ENCODE measurements around the gene PNCK.
A peak's percentile ranks its signal among the peaks of the same experiment; 100 is the strongest.

PNCK gene

DNA sequence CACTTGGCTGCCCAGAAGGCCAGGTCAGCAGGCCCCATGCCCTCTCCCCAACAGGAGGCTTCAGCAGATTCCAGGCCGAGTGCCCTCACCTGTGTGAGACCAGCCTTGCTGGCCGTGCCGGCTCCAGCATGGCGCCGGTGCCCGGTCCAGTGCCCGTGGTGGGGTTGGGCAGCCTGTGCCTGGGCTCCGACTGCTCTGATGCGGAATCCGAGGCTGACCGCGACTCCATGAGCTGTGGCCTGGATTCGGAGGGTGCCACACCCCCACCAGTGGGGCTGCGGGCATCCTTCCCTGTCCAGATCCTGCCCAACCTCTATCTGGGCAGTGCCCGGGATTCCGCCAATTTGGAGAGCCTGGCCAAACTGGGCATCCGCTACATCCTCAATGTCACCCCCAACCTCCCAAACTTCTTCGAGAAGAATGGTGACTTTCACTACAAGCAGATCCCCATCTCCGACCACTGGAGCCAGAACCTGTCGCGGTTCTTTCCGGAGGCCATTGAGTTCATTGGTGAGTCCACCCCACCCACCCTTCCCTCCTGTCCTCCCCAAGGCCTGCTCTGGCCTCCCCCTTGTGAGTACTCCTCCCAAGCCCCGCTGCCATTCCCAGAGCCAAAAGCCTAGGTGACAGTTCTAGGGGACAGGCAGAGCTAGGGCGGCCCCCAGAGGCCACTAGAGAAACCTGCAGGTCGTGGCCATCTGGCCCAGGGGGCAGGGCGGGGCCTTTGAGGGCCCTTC, 24.3 kb downstream of the PNCK start:
- Histone ChIP-seq H3K4me1 (ENCODE audit: insufficient read depth, insufficient read length) (no peaks in the 10 kb centered on the region), H3K4me3 (ENCODE audit: insufficient read length, low read depth) (no peak overlapping the region), H3K9ac (ENCODE audit: insufficient read length, low read depth) (no peak overlapping the region), H3K9me3 (ENCODE audit: insufficient read depth, low read length) (no peaks in the 10 kb centered on the region), H3K36me3 (ENCODE audit: insufficient read depth, insufficient read length, low read length) (no peaks in the 10 kb centered on the region), H3K27me3 (ENCODE audit: insufficient read depth, insufficient read length) (peaks cover 48% of the 10 kb centered on the region)
- TF ChIP-seq ZNF274 (IDR thresholded peaks at IDR 0.05; ENCODE audit: low read depth, low read length), result no peak
- no peak for TF ChIP-seq SUZ12 (IDR thresholded peaks at IDR 0.05; ENCODE audit: extremely low read depth, insufficient read depth, insufficient read length)
- no peak for TF ChIP-seq YY1 (IDR thresholded peaks at IDR 0.05; ENCODE audit: insufficient read depth, insufficient read length)
- DNase-seq (ENCODE audit: low read depth, low spot score), result no peak

DNA sequence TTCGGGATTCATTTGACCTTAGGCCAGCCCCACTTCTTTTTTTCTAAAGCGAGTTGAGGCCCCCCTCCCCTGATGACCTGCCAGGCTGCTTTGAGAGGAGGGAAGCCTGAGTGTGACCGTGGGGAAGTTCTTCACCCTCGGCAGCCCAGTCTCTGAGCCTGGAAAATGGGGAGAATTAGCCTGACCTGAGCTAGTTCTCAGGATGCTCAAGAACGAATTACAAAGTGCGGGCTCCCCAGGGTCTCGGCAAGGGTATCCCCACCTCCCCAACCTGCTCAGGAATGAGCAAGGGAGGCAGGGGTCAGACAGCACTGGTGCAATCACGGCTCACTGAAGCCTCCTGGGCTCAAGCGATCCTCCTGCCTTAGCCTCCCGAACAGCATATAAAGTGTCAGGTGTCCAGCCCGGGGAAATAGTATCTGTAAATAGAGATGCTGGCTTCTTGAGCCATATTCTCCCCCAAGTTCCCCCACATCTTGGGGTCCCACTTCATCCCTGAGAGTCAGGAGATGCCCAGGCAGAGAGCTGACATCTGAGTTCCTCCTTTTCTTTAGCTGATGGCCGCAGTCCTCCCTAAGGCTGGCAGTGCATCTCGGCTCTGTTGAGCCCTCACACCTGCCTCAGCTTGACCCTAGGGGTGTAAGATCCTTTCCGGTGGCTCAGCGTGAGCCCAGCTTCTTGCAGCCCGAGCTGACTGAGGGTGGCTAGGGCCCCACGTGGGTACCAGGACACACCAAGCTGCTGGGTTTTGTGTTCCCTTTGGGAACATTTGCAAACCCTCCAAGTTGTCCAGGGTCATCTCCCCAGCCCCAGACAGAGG, 25.0 kb downstream of the PNCK start:
- no peak for DNase-seq (ENCODE audit: low read depth, low spot score)
- H3K27me3 ChIP-seq (ENCODE audit: insufficient read depth, insufficient read length), result peaks cover 53% of the 10 kb centered on the region

DNA sequence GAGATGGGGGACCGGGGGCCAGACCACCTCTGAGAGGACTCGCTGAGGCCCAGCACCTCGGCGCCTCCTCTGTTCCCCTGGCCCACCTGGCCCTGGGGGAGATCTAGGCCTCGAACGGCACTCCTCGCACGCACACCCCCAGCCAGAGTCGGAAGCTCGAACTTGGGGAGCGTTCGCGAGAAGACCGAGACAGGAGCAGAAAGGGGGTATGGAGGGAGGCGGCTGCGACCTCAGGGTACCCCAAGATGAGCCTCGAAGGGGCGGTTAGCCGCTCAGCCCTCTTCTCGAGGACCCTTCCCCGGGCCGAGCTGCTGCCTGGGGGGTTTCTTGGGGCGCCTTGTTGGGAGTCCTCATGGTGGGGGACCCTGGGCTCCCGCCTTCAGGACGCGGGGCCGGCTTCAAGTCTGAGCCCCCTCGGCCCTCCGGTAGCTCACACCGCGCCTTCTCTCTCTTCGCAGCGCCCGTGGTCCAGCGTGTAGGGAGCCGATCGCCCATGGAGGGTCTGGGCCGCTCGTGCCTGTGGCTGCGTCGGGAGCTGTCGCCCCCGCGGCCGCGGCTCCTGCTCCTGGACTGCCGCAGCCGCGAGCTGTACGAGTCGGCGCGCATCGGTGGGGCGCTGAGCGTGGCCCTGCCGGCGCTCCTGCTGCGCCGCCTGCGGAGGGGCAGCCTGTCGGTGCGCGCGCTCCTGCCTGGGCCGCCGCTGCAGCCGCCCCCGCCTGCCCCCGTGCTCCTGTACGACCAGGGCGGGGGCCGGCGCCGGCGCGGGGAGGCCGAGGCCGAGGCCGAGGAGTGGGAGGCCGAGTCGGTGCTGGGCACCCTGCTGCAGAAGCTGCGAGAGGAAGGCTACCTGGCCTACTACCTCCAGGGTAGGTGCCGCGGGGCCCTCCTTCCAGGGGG, 25.9 kb downstream of the PNCK start:
- TF ChIP-seq YY1 (IDR thresholded peaks at IDR 0.05; ENCODE audit: insufficient read depth, insufficient read length), result no peak
- TF ChIP-seq ZNF274 (IDR thresholded peaks at IDR 0.05; ENCODE audit: low read depth, low read length), result no peak
- TF ChIP-seq SUZ12 (IDR thresholded peaks at IDR 0.05; ENCODE audit: extremely low read depth, insufficient read depth, insufficient read length), result no peak
- Histone ChIP-seq H3K9me3 (ENCODE audit: insufficient read depth, low read length) (no peaks in the 10 kb centered on the region), H3K4me3 (ENCODE audit: insufficient read length, low read depth) (no peak overlapping the region), H3K4me1 (ENCODE audit: insufficient read depth, insufficient read length) (no peaks in the 10 kb centered on the region), H3K27me3 (ENCODE audit: insufficient read depth, insufficient read length) (peaks cover 62% of the 10 kb centered on the region), H3K9ac (ENCODE audit: insufficient read length, low read depth) (peak overlapping the region; percentile 32), H3K36me3 (ENCODE audit: insufficient read depth, insufficient read length, low read length) (no peaks in the 10 kb centered on the region)
- DNase-seq (ENCODE audit: low read depth, low spot score), result no peak

More for the DNA sequence above, 25.0 kb downstream of the PNCK start:
- Histone ChIP-seq H3K4me3 (ENCODE audit: insufficient read length, low read depth) (no peak overlapping the region), H3K9me3 (ENCODE audit: insufficient read depth, low read length) (no peaks in the 10 kb centered on the region), H3K4me1 (ENCODE audit: insufficient read depth, insufficient read length) (no peaks in the 10 kb centered on the region), H3K9ac (ENCODE audit: insufficient read length, low read depth) (no peak overlapping the region), H3K36me3 (ENCODE audit: insufficient read depth, insufficient read length, low read length) (no peaks in the 10 kb centered on the region)
- TF ChIP-seq SUZ12 (IDR thresholded peaks at IDR 0.05; ENCODE audit: extremely low read depth, insufficient read depth, insufficient read length), result no peak
- no peak for TF ChIP-seq ZNF274 (IDR thresholded peaks at IDR 0.05; ENCODE audit: low read depth, low read length)
- TF ChIP-seq YY1 (IDR thresholded peaks at IDR 0.05; ENCODE audit: insufficient read depth, insufficient read length), result no peak

DNA sequence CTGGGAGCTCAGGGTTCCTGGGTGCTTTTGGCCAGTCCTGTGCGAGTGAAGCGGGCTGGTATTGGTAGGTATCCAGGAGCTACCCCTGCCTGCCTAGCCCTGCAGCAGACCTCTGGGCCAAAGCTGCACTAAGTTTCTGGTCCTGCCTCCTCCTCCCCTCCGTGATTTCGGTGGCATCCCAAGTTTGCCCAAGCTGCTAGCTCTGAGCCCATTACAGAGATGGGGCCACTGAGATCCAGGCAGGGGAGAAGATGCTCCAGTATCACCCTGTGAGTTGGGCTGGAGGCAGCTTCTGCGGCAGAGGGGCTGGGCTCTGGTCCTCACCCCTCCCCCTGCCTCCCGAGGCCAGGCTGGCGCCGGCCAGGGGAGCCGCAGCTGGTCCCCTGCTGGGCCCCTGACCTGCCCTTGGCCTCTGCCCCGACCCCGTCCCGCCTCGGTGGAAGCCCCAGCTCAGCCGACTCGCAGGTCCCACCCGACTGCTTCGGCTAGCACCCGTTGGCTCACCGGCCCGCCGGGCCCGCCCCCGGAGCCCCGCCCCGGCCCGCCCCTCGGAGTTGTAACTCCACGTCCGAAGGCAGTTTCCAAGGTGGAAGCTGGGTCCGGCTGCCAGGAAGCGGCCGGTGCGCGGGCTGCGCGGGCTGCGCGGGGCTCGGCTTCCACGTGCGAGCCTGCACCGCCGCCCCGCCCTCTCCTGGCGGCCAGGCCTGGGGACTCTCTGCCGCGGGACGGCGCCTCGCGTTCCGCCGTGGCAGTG, 26.8 kb downstream of the PNCK start, which contains the start of gene DUSP9:
DUSP9 (plus strand) TSS at position 584 of the 754 bp plus-strand sequence. CDS start 751 bp downstream, outside the sequence.
- no peak for DNase-seq (ENCODE audit: low read depth, low spot score)

DNA sequence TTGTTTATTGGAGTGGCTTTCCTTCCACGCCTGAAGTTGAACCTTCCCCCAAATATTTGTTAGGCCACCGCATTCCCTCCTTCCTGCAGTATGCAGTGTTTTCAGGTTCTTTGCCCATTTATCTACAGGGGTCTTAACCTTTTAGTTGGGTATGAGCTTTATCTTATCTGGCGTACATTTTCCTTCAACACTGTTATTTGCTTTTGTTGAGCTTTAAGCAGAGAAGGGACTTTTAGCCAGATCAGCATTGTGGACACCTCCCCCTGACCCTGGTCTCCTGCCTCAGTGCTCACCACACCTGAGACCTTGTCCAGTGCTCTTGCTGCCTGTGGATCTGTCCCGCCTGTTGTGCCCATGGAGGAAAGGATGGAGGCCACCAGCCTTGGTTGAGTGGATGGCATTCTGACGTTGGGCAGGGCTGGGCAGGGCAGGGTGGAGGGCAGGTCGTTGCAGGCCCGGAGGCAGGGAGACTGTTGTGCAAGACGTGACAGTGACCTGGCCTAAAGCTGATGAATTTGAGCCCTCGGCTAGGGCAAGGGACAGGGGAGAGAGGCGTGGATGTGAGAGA, 27.6 kb downstream of the PNCK start:
- Histone ChIP-seq H3K4me1 (ENCODE audit: insufficient read depth, insufficient read length) (no peaks in the 10 kb centered on the region), H3K27me3 (ENCODE audit: insufficient read depth, insufficient read length) (peaks cover 70% of the 10 kb centered on the region), H3K4me3 (ENCODE audit: insufficient read length, low read depth) (no peak overlapping the region), H3K36me3 (ENCODE audit: insufficient read depth, insufficient read length, low read length) (no peaks in the 10 kb centered on the region), H3K9me3 (ENCODE audit: insufficient read depth, low read length) (no peaks in the 10 kb centered on the region), H3K9ac (ENCODE audit: insufficient read length, low read depth) (no peak overlapping the region)
- no peak for DNase-seq (ENCODE audit: low read depth, low spot score)
- no peak for TF ChIP-seq ZNF274 (IDR thresholded peaks at IDR 0.05; ENCODE audit: low read depth, low read length)
- no peak for TF ChIP-seq YY1 (IDR thresholded peaks at IDR 0.05; ENCODE audit: insufficient read depth, insufficient read length)
- no peak for TF ChIP-seq SUZ12 (IDR thresholded peaks at IDR 0.05; ENCODE audit: extremely low read depth, insufficient read depth, insufficient read length)

More for the DNA sequence above, 26.8 kb downstream of the PNCK start, which contains the start of gene DUSP9:
- peaks cover 64% of the 10 kb centered on the region for H3K27me3 ChIP-seq (ENCODE audit: insufficient read depth, insufficient read length)
- no peaks in the 10 kb centered on the region for H3K4me1 ChIP-seq (ENCODE audit: insufficient read depth, insufficient read length)
- no peaks in the 10 kb centered on the region for H3K9me3 ChIP-seq (ENCODE audit: insufficient read depth, low read length)
- TF ChIP-seq SUZ12 (IDR thresholded peaks at IDR 0.05; ENCODE audit: extremely low read depth, insufficient read depth, insufficient read length), result no peak
- TF ChIP-seq YY1 (IDR thresholded peaks at IDR 0.05; ENCODE audit: insufficient read depth, insufficient read length), result no peak
- no peak for TF ChIP-seq ZNF274 (IDR thresholded peaks at IDR 0.05; ENCODE audit: low read depth, low read length)
- no peak within 1 kb of the TSS for H3K4me3 ChIP-seq (ENCODE audit: insufficient read length, low read depth)
- no peaks in the 10 kb centered on the region for H3K36me3 ChIP-seq (ENCODE audit: insufficient read depth, insufficient read length, low read length)
- H3K9ac ChIP-seq (ENCODE audit: insufficient read length, low read depth), result peak within 1 kb of the TSS; percentile 32

DNA sequence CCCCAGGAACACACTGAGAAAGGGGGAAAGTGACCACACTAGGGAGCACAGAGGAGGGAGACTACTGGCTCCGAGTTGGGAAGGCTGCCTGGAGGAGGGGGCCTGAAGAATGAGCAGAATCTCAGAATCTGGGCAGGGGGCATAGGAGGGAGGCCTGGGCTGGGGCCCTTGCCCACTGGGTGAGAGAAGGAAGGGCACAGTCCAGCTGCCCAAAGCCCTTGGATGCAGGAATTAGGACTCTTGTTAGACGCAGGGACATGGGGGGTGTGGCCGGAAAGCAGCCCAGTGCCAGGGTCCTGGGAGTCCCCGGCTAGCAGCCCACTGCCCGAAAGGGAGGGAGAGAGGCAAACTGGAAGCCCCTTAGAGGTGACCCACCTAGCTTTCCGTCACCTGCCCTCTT, 28.5 kb downstream of the PNCK start:
- Histone ChIP-seq H3K4me1 (ENCODE audit: insufficient read depth, insufficient read length) (no peaks in the 10 kb centered on the region), H3K27me3 (ENCODE audit: insufficient read depth, insufficient read length) (peaks cover 79% of the 10 kb centered on the region), H3K9ac (ENCODE audit: insufficient read length, low read depth) (no peak overlapping the region), H3K9me3 (ENCODE audit: insufficient read depth, low read length) (no peaks in the 10 kb centered on the region), H3K4me3 (ENCODE audit: insufficient read length, low read depth) (no peak overlapping the region), H3K36me3 (ENCODE audit: insufficient read depth, insufficient read length, low read length) (no peaks in the 10 kb centered on the region)
- no peak for DNase-seq (ENCODE audit: low read depth, low spot score)
- no peak for TF ChIP-seq ZNF274 (IDR thresholded peaks at IDR 0.05; ENCODE audit: low read depth, low read length)
- TF ChIP-seq YY1 (IDR thresholded peaks at IDR 0.05; ENCODE audit: insufficient read depth, insufficient read length), result no peak
- no peak for TF ChIP-seq SUZ12 (IDR thresholded peaks at IDR 0.05; ENCODE audit: extremely low read depth, insufficient read depth, insufficient read length)

All from NT2/D1 (cell line).